Activated CD4-positive, alpha-beta T cell treated with anti-CD3 and anti-CD28 coated beads for 36 hours (primary cell): Measurements from ENCODE around the gene ADD3. TPM values are rescaled to one million over a fixed set of nuclear protein-coding genes. Genes with fewer than 3 reads are reported as not detected.

Source experiments
- ATAC-seq: fragments of 200-7000 bp; cut with Tn5 transposase; one replicate; pipeline ENCODE4 v1.10.0; 2021; ENCODE audit warnings: mild to moderate bottlenecking, moderate library complexity
- CTCF ChIA-PET: fragments of 350-600 bp; sonication (Branson Sonifier 250); formaldehyde crosslinking; loops from one replicate; lab custom pipeline; 2021; ENCODE audit warnings: antibody characterized with exemption; lab: Charles Lee
- POLR2A ChIA-PET: fragments of 350-600 bp; sonication (Branson Sonifier 250); formaldehyde crosslinking; loops from one replicate; lab custom pipeline; 2021; ENCODE audit warnings: antibody characterized with exemption, inconsistent platforms; lab: Charles Lee
- DNase-seq: peaks from one replicate; pipeline ENCODE4 v3.0.0-alpha.2; 2020
- H3K27ac Mint-ChIP-seq: one replicate; pipeline ENCODE4 v1.8.0; 2021; ENCODE audit warnings: mixed read lengths
- H3K27me3 Mint-ChIP-seq: one replicate; pipeline ENCODE4 v1.8.0; 2021; ENCODE audit warnings: mixed read lengths
- H3K36me3 Mint-ChIP-seq: one replicate; pipeline ENCODE4 v1.8.0; 2021; ENCODE audit warnings: low read depth, mixed read lengths
- H3K4me1 Mint-ChIP-seq: one replicate; pipeline ENCODE4 v1.8.0; 2021; ENCODE audit warnings: mixed read lengths
- H3K4me3 Mint-ChIP-seq: one replicate; pipeline ENCODE4 v1.8.0; 2021; ENCODE audit warnings: mild to moderate bottlenecking, moderate library complexity, mixed read lengths
- H3K9me3 Mint-ChIP-seq: one replicate; pipeline ENCODE4 v1.8.0; 2021; ENCODE audit warnings: low read depth, mixed read lengths
- intact Hi-C, 2 experiments: fragments of 100-400 bp; cut with DNase I in 1 of 2; cut with micrococcal nuclease in 1 of 2; formaldehyde crosslinking; loops; one replicate each; pipeline versions ENCODE4 v1.14.2 to v1.15.1; 2022 to 2024; cut with DNase I, micrococcal nuclease
- total RNA-seq, 2 experiments: library from RNA; stranded (reverse); gene quantifications; one replicate each; pipeline ENCODE4 v1.2.3, GENCODE V29; 2021

The ADD3 gene
- total RNA-seq, 2 experiments from 2014 or later: 72.5 to 101 TPM

GRCh38 chr10:110006358-110007160 lies 1.2 kb upstream of the ADD3 start:
- intact Hi-C loops: loop anchor here (1.0 to 5.0 kb wide), 5 partner anchors 28 to 561 kb away; partner anchors contain the start of genes SMC3 (in 1 of the 2), SMNDC1 (in 1 of the 2) and XPNPEP1 (in 1 of the 2)
- DNase-seq: peak; percentile 43
- no peaks in the 10 kb centered on the region for H3K9me3 Mint-ChIP-seq

DNA sequence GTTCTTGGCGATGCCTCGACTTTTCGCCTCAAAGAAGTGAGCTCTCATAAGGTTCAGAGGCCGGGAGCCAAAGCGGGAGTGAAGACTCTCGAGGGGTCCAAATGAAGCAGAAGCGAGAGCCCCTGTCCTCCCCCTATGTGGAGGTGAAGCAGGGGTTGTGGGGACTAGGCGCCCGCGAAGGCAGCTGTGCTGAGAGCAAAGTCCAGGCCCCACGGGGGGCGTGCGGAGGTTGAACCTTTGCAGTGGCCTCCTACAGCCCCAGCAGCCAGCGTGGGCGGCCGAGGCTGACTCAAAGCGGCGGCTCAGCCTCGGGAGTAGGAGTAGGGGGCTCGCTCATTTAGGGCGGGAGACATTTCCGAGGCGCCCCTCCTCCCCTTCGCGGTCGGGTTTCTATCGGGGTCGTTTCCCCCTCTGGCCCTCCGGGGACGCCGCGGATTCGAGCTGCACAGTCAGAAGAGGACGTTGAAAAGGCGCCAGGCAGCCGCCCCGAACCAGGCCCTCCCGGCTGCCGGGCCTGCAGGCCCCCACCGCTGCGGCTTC lies 553 bp upstream of the ADD3 start:
- H3K36me3 Mint-ChIP-seq: peaks cover 2% of the 10 kb centered on the region
- no peaks in the 10 kb centered on the region for H3K27me3 Mint-ChIP-seq
- intact Hi-C loops: loop anchor here (1.0 to 5.0 kb wide), 5 partner anchors 29 to 560 kb away; partner anchors contain the start of genes SMC3 (in 1 of the 2), SMNDC1 (in 1 of the 2) and XPNPEP1 (in 1 of the 2)
- H3K4me1 Mint-ChIP-seq: peaks cover 43% of the 10 kb centered on the region
- H3K27ac Mint-ChIP-seq: no peak overlapping the region
- ATAC-seq (peak; percentile 11), DNase-seq (peak; percentile 79)
- H3K9me3 Mint-ChIP-seq: no peaks in the 10 kb centered on the region
- CTCF ChIA-PET: interaction anchor here (0.7 to 1.5 kb wide), 5 partner anchors 8 to 123 kb away, joined by 3 to 5 read pairs (median 3); no protein-coding TSS in a partner anchor
- H3K4me3 Mint-ChIP-seq: no peak overlapping the region
- POLR2A ChIA-PET: interaction anchor here (0.5 to 0.9 kb wide), 2 partner anchors 195 to 407 kb away, joined by 4 to 5 read pairs; no protein-coding TSS in a partner anchor

More at GRCh38 chr10:110006358-110007160, 1.2 kb upstream of the ADD3 start:
- Mint-ChIP-seq H3K4me1 (peaks cover 36% of the 10 kb centered on the region), H3K4me3 (no peak overlapping the region), H3K27ac (no peak overlapping the region), H3K36me3 (no peaks in the 10 kb centered on the region), H3K27me3 (no peaks in the 10 kb centered on the region)
- POLR2A ChIA-PET: interaction anchor here (0.5 kb wide), 1 partner anchor 194 kb away, joined by 5 read pairs; no protein-coding TSS in a partner anchor
- no peak for ATAC-seq
- CTCF ChIA-PET: interaction anchor here (1.5 to 1.7 kb wide), 3 partner anchors 28 to 123 kb away, joined by 3 to 9 read pairs (median 5); no protein-coding TSS in a partner anchor

DNA sequence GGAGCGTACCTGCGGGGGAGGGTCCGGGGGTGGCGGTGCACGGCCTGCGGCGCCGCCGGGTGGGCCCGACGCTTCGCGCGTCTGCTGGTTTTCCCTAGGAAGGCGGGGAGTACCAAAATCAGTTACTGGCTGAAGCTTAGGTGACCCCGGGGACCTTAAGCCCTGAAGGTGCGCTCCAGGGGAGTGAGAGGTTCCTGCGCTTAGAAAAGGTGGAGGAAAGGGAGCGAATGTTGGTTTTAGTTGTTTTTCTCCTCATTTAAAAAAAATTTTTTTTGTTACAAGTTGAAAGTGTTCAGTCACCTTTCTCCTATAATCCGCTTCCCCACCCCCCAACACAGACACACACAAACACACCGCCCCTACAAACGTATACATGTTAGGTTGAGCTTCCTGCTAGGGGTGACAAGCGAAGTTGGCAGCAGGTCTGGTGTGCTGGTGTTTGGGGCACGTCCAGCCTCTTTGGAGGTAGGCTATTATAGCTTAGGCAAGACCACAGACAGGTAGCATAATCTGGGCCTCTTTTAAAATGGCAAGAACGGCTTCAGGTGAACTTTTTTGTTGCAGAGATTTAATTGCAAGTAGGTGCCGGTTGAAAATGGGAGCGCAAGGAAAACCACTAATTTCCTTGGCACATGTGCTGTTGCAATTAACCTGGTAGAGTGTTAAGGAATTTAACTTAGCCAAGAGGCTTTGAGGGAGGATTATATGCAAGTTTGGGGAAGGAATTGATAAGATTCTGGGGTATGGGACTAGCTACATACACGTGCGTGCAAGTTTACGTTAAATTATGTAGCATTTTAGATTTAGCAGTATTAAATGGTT lies 945 bp downstream of the ADD3 start:
- peaks cover 54% of the 10 kb centered on the region for H3K4me1 Mint-ChIP-seq
- POLR2A ChIA-PET: interaction anchor here (0.6 kb wide), 1 partner anchor 44 kb away, joined by 6 read pairs; no protein-coding TSS in a partner anchor
- H3K27ac Mint-ChIP-seq: peak overlapping the region; percentile 94
- H3K27me3 Mint-ChIP-seq: no peaks in the 10 kb centered on the region
- peaks cover 2% of the 10 kb centered on the region for H3K36me3 Mint-ChIP-seq
- intact Hi-C loops: loop anchor here (1.0 to 5.0 kb wide), 10 partner anchors 85 to 911 kb away; partner anchors contain the start of genes BBIP1 (in 1 of the 2), DUSP5 (in 1 of the 2), SHOC2 (in 1 of the 2) and SMC3 (in 1 of the 2)
- H3K4me3 Mint-ChIP-seq: no peak overlapping the region
- peak; percentile 64 for DNase-seq
- ATAC-seq: peak; percentile 0
- H3K9me3 Mint-ChIP-seq: no peaks in the 10 kb centered on the region
- CTCF ChIA-PET: interaction anchor here (0.9 to 2.3 kb wide), 7 partner anchors 9 to 68 kb away, joined by 3 to 13 read pairs (median 3); no protein-coding TSS in a partner anchor

DNA sequence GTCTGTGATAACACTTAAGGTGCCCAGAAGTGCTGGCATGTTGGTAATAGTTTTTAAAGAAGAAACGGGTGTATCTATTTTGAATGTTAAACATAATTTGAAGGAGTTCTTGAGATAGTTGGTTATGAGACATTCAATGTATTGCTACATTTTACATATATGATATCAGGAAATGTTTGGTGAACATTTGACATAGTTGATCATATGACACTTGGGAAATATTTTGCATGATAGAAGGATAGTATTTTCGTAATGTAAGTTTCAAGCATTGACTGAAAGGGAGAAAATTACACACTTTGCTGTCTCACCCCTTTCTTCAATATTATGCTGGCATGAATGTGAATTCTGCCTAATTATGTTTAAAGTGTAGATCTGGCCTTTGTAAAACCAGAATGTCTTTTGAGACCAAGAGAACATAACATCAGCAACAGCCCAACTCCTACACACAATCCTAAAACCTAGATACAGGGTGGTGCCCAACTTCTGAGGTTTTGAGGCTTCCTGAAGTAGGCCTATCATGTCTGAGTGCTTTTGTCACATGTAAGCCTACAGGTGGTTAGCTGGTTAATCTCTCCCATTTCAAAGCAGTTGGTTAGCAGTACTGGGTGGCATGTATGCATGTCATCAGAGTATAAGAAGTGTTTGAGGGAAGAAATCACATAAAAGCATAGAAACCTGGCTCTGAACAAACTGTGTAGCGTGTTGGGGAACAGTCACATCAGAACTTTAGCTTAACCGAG lies 2.1 kb downstream of the ADD3 start:
- intact Hi-C loops: loop anchor here (1.0 to 5.0 kb wide), 12 partner anchors 25 to 557 kb away; partner anchors contain the start of genes DUSP5 (in 1 of the 2), MXI1 (in 1 of the 2) and SMC3 (in 1 of the 2)
- ChIA-PET CTCF (interaction anchor here (0.7 to 2.3 kb wide), 10 partner anchors 10 to 126 kb away, joined by 3 to 13 read pairs (median 4); no protein-coding TSS in a partner anchor), POLR2A (interaction anchor here (0.6 to 1.2 kb wide), 5 partner anchors 45 to 75 kb away, joined by 3 to 6 read pairs (median 5); no protein-coding TSS in a partner anchor)
- DNase-seq (peak; percentile 64), ATAC-seq (peak; percentile 74)
- H3K27ac Mint-ChIP-seq: peak overlapping the region; percentile 94
- no peak overlapping the region for H3K4me3 Mint-ChIP-seq
- H3K9me3 Mint-ChIP-seq: no peaks in the 10 kb centered on the region
- H3K4me1 Mint-ChIP-seq: peaks cover 60% of the 10 kb centered on the region
- H3K36me3 Mint-ChIP-seq: peaks cover 2% of the 10 kb centered on the region
- H3K27me3 Mint-ChIP-seq: no peaks in the 10 kb centered on the region

DNA sequence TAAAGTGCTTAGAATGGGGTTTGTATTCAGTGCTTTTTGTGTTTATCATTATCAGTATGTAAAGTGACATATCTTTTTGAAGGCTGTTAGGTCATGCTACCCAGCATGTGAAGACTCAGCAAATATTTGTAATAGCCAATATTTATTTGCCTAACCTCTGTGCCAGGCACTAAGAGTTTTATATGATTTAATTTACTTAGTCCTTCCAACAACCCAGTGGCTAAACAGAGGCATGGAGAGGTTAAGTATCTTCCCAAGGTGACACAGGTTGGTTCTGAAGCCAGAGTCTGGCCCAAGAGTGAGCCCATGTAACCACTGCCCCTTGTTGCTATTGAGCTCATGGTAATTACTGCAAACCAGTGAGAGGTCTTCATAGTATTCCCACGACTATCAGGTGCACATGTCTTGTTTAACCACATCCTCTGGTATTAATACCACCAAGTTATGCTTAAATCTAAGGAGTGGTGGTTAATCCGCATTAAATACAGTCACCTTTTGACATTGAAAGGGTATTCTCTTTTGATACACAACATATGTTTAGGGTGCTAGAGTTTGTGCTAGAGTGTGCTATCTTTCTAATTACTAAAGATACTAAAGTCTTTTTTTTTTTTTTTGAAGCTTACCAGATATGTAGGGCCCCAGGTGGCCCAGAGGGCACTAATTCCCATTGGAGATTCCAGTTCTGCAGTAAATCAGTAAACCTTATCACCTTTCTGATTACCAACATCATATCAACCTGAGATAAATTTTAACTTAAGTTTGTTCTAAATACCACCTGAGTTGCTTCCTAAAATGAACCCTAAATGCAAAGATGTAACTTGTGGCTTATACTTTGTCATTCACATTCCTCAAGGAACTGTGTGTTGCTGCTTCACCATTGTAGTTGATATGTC lies 2.9 kb downstream of the ADD3 start:
- ATAC-seq (no peak), DNase-seq (no peak)
- Mint-ChIP-seq H3K4me3 (no peak overlapping the region), H3K4me1 (peaks cover 66% of the 10 kb centered on the region), H3K9me3 (no peaks in the 10 kb centered on the region), H3K27me3 (no peaks in the 10 kb centered on the region), H3K27ac (peak overlapping the region; percentile 94), H3K36me3 (peaks cover 2% of the 10 kb centered on the region)
- intact Hi-C loops: loop anchor here (1.0 to 5.0 kb wide), 7 partner anchors 24 to 197 kb away; partner anchors contain the start of gene MXI1 (in 1 of the 2)
- ChIA-PET CTCF (interaction anchor here (0.6 to 2.3 kb wide), 7 partner anchors 20 to 126 kb away, joined by 3 to 13 read pairs (median 4); no protein-coding TSS in a partner anchor), POLR2A (interaction anchor here (0.8 to 1.2 kb wide), 5 partner anchors 60 to 76 kb away, joined by 3 to 6 read pairs (median 3); no protein-coding TSS in a partner anchor)

- DNase-seq (no peak), ATAC-seq (no peak)
- H3K27me3 Mint-ChIP-seq: no peaks in the 10 kb centered on the region
- intact Hi-C loops: loop anchor here (2.0 to 5.0 kb wide), 5 partner anchors 23 to 196 kb away; partner anchors contain the start of gene MXI1 (in 1 of the 2)
- peaks cover 2% of the 10 kb centered on the region for H3K36me3 Mint-ChIP-seq
- CTCF ChIA-PET: interaction anchor here (0.8 to 1.5 kb wide), 3 partner anchors 19 to 33 kb away, joined by 3 to 6 read pairs (median 5); no protein-coding TSS in a partner anchor
- H3K4me1 Mint-ChIP-seq: peaks cover 76% of the 10 kb centered on the region
- POLR2A ChIA-PET: no interaction called here
- no peak overlapping the region for H3K27ac Mint-ChIP-seq
- no peaks in the 10 kb centered on the region for H3K9me3 Mint-ChIP-seq
- H3K4me3 Mint-ChIP-seq: no peak overlapping the region
These were observed 3.9 kb downstream of the ADD3 start for GRCh38 chr10:110011681-110012080.

GRCh38 chr10:110013630-110014293 lies 6.0 kb downstream of the ADD3 start:
- intact Hi-C loops: loop anchor here in 1 of 2 experiments (5.0 kb wide), 3 partner anchors 34 to 194 kb away; partner anchors contain the start of gene MXI1
- peak overlapping the region; percentile 29 for H3K4me3 Mint-ChIP-seq
- ATAC-seq (peak; percentile 50), DNase-seq (peak; percentile 35)
- peaks cover 87% of the 10 kb centered on the region for H3K4me1 Mint-ChIP-seq
- peak overlapping the region; percentile 86 for H3K27ac Mint-ChIP-seq
- no peaks in the 10 kb centered on the region for H3K9me3 Mint-ChIP-seq
- no peaks in the 10 kb centered on the region for H3K27me3 Mint-ChIP-seq
- CTCF ChIA-PET: interaction anchor here (0.6 to 2.1 kb wide), 9 partner anchors 18 to 130 kb away, joined by 3 to 8 read pairs (median 3); no protein-coding TSS in a partner anchor
- peaks cover 2% of the 10 kb centered on the region for H3K36me3 Mint-ChIP-seq
- POLR2A ChIA-PET: no interaction called here

DNA sequence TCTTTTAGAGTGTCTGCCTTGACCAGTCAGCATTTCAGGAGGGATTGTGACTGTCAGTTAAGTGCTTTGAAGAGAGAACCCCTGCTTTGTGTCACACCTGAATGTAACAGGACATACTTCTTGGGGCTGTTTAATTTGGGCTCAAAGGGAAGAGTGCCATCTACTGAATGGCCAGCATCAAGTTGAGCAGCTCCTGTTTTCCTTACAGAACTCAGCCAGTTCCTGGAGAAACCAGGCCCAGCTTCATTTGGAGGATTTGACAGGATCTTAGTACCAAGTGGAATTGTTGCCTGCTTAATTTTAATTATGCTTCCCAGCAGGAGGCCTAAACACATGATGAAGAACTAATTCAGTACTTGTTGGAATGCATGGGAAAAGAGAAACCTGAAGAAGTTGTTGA lies 8.3 kb downstream of the ADD3 start:
- CTCF ChIA-PET: interaction anchor here (0.8 to 1.4 kb wide), 6 partner anchors 8 to 263 kb away, joined by 3 to 4 read pairs (median 3); partner anchors contain the start of gene ADD3
- Mint-ChIP-seq H3K27me3 (no peaks in the 10 kb centered on the region), H3K4me1 (peaks cover 80% of the 10 kb centered on the region), H3K36me3 (peaks cover 2% of the 10 kb centered on the region), H3K4me3 (no peak overlapping the region), H3K27ac (peak overlapping the region; percentile 66), H3K9me3 (no peaks in the 10 kb centered on the region)
- ATAC-seq: no peak
- no peak for DNase-seq
- POLR2A ChIA-PET: interaction anchor here (1.0 kb wide), 1 partner anchor 14 kb away, joined by 3 read pairs; no protein-coding TSS in a partner anchor
- intact Hi-C loops: no loop called here
